ENCODE results near the gene NBR1.
"Not testable (repeated sequence)": the region's sequence is repeated elsewhere in the genome, so short reads cannot be mapped to it uniquely, and the experiment has no call there.

NBR1 gene

DNA sequence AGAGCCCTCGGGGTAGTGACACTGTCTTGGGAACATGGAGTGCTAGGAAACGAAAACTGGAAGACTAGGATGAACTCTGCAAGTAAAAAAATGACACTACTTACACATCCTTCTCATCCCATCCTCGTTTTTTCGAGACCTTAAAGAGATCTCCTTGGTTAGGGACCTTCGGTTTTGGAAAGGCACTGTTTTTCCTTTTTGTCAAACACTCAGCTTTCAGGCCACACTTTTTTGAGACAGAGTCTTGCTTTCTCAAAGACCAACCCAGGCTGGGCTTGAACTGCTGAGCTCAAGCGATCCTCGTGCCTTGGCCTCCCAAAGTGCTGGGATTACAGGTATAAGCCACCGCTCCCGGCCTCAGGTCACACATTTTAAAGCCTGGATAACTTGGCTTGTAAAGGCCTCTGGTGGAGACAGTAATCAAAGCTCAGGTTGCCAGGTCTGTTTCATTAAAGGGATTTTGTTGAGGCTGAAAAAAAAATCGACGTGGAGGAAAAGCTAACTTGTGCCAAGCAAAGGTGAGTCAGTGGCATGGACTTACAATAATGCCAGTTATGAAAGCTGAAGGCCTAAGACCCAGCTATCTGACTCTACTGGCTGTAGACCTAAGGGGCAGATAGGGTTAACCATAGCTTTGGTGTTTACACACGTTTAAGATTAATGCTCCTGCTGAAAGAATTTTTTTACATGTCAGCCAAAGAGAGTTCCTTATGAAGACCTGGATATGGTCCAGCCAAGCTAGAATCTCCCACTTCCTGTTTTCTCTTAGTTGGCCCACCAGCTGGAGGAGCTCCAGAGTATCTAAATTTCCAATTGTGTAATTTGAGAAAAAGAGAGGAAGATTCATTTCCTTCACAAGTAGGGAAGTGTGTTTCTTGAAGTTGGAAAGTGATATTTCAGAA is 823 bp downstream of the NBR1 start:
- Histone ChIP-seq H3K27me3 (no peaks in the 10 kb centered on the region), H3K27ac (peak overlapping the region; percentile 96 to 98), H3K4me1 (peaks cover 11 to 66% (median 53%) of the 10 kb centered on the region in 4 donors), H3K36me3 (peaks cover 0 to 7% (median 6%) of the 10 kb centered on the region in 3 donors), H3K4me3 (peak overlapping the region; percentile 85 to 86), H3K9me3 (no peaks in the 10 kb centered on the region)
- peak in 1 of 2 donors; percentile 61 for DNase-seq
- TF ChIP-seq CTCF (IDR thresholded peaks at IDR 0.05), result peak in 1 of 2 experiments; percentile 13
- intact Hi-C loops (cut with DNase I; ENCODE audit: low total_unique reads), result no loop called here

- intact Hi-C loops (cut with DNase I; ENCODE audit: low total_unique reads), result no loop called here
- Histone ChIP-seq H3K9me3 (no peaks in the 10 kb centered on the region), H3K27ac (peak overlapping the region; percentile 63 to 98), H3K27me3 (no peaks in the 10 kb centered on the region), H3K4me3 (peak overlapping the region in 1 of 2 donors; percentile 4), H3K4me1 (peaks cover 11 to 76% (median 49%) of the 10 kb centered on the region in 4 donors), H3K36me3 (peaks cover 26 to 36% (median 34%) of the 10 kb centered on the region in 3 donors)
- no peak for DNase-seq
- TF ChIP-seq CTCF (IDR thresholded peaks at IDR 0.05), result no peak
These were observed 4.5 kb downstream of the NBR1 start for GRCh38 chr17:43175213-43176118.

GRCh38 chr17:43176119-43176570 is 5.1 kb downstream of the NBR1 start:
- H3K4me3 ChIP-seq, result no peak overlapping the region
- peaks cover 31 to 41% (median 40%) of the 10 kb centered on the region in 3 donors for H3K36me3 ChIP-seq
- intact Hi-C loops (cut with DNase I; ENCODE audit: low total_unique reads), result no loop called here
- H3K4me1 ChIP-seq, result peaks cover 11 to 76% (median 49%) of the 10 kb centered on the region in 4 donors
- H3K27me3 ChIP-seq, result no peaks in the 10 kb centered on the region
- H3K27ac ChIP-seq, result peak overlapping the region; percentile 63 to 98
- TF ChIP-seq CTCF (IDR thresholded peaks at IDR 0.05), result no peak
- no peak for DNase-seq
- no peaks in the 10 kb centered on the region for H3K9me3 ChIP-seq

DNA sequence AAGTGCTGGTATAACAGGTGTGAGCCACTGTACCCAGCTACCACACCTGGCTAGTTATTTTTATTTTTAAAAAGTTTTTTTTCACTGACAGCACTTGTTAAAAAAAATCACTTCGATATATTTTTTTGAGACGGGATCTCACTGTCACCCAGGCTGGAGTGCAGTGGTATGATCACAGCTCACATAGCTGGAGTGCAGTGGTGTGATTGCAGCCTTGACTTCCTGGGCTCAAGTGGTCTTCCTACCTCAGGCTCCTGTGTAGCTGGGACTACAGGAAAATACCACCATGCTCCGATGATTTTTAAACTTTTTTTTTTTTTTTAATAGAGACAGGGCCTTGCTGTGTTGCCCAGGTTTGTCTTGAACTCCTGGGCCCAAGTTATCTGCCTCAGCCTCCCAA is 12.9 kb downstream of the NBR1 start:
- H3K27ac ChIP-seq, result no peak overlapping the region
- peaks cover 73 to 98% (median 84%) of the 10 kb centered on the region in 3 donors for H3K36me3 ChIP-seq
- H3K4me3 ChIP-seq, result no peak overlapping the region
- H3K27me3 ChIP-seq, result no peaks in the 10 kb centered on the region
- H3K4me1 ChIP-seq, result peaks cover 0 to 4% (median 0%) of the 10 kb centered on the region in 4 donors
- intact Hi-C loops (cut with DNase I; ENCODE audit: low total_unique reads), result no loop called here
- TF ChIP-seq CTCF (IDR thresholded peaks at IDR 0.05), result no peak
- no peaks in the 10 kb centered on the region for H3K9me3 ChIP-seq
- no peak for DNase-seq

- peaks cover 75 to 98% (median 87%) of the 10 kb centered on the region in 3 donors for H3K36me3 ChIP-seq
These were observed 15.6 kb downstream of the NBR1 start for GRCh38 chr17:43186656-43187055.

More at GRCh38 chr17:43186656-43187055, 15.6 kb downstream of the NBR1 start:
- H3K4me3 ChIP-seq; H3K27ac ChIP-seq; DNase-seq; H3K9me3 ChIP-seq; H3K4me1 ChIP-seq; intact Hi-C loops (cut with DNase I; ENCODE audit: low total_unique reads); H3K27me3 ChIP-seq: not testable (repeated sequence)
